SK-N-SH (cell line): Measurements from ENCODE around the gene SHCBP1.
"Not testable (repeated sequence)": the region's sequence is repeated elsewhere in the genome, so short reads cannot be mapped to it uniquely, and the experiment has no call there.

ENCODE experiments used
- CTCF ChIP-seq: fragments of 200-600 bp; sonication (generic); IDR thresholded peaks from 2 replicates; pipeline ENCODE4 v1.6.1; 2017; ENCODE audit warnings: antibody characterized with exemption, mild to moderate bottlenecking, moderate library complexity
- EZH2phosphoT487 ChIP-seq: fragments of 200-600 bp; sonication (generic); IDR thresholded peaks from 2 replicates; pipeline ENCODE4 v1.6.1; 2017; ENCODE audit warnings: low read depth, mixed run types, mild to moderate bottlenecking, antibody characterized with exemption, moderate library complexity, borderline replicate concordance
- TAF1 ChIP-seq: IDR thresholded peaks from 2 replicates; pipeline ENCODE4 v1.6.1; 2012; ENCODE audit warnings: low read depth, mild to moderate bottlenecking, low read length, moderate library complexity, borderline replicate concordance

GRCh38 chr16:46623246-46623645 lies 2.1 kb upstream of the SHCBP1 start:
- not testable (repeated sequence) for TF ChIP-seq TAF1, EZH2phosphoT487, CTCF
